LNCaP clone FGC (cell line): Measurements from ENCODE around the gene COL9A3.

Experiments used
- DNase-seq: peaks from one replicate; pipeline ENCODE4 v3.0.0-alpha.2; 2011; ENCODE audit warnings: low read depth
- H3K4me3 ChIP-seq: 2 replicates; pipeline ENCODE4 v1.5.1; 2011; ENCODE audit warnings: mild to moderate bottlenecking, low read depth, low read length, control low read depth
- CTCF ChIP-seq: IDR thresholded peaks from 2 replicates; pipeline ENCODE4 v1.5.1; 2012; ENCODE audit warnings: mild to moderate bottlenecking; ENCODE audit not compliant: control insufficient read depth, insufficient read depth; ENCODE audit errors: extremely low read depth

Gene COL9A3

GRCh38 chr20:62889411-62889810 is 72.6 kb downstream of the COL9A3 start:
- no peak for TF ChIP-seq CTCF
- DNase-seq = no peak
- no peak overlapping the region for H3K4me3 ChIP-seq

GRCh38 chr20:62889871-62890270 is 73.0 kb downstream of the COL9A3 start:
- H3K4me3 ChIP-seq = no peak overlapping the region

GRCh38 chr20:62890444-62890843 is 73.6 kb downstream of the COL9A3 start:
- no peak for TF ChIP-seq CTCF
- DNase-seq = no peak
- no peak overlapping the region for H3K4me3 ChIP-seq

More at GRCh38 chr20:62889871-62890270, 73.0 kb downstream of the COL9A3 start:
- no peak for DNase-seq
- TF ChIP-seq CTCF = no peak
